Skin of body (tissue), 2 donors: ENCODE results near the gene SQSTM1. TPM values are rescaled to one million over a fixed set of nuclear protein-coding genes. Genes with fewer than 3 reads are reported as not detected.
"Not testable (repeated sequence)": the region's sequence is repeated elsewhere in the genome, so short reads cannot be mapped to it uniquely, and the experiment has no call there.

Experiments
- DNase-seq: peaks from one replicate; lab custom pipeline; 2025; lab: John Stamatoyannopoulos, UW
- total RNA-seq: library from RNA; depleted of rRNA; stranded (reverse); fragments of >200 nt; gene quantifications from one replicate; pipeline ENCODE4 v1.2.3, GENCODE V29; 2014

SQSTM1 gene
- total RNA-seq, 1 donor from 2014 or later: 90.7 TPM

- DNase-seq: no peak
These were observed 33.7 kb downstream of the SQSTM1 start for GRCh38 chr5:179854356-179854755.

- no peak for DNase-seq
These were observed 37.5 kb downstream of the SQSTM1 start for GRCh38 chr5:179858241-179858585.

- peak; percentile 90 for DNase-seq
These were observed 38.1 kb downstream of the SQSTM1 start, which contains the start of gene MRNIP for GRCh38 chr5:179858586-179859427. MRNIP (minus strand) TSS chr5:179858817; CDS start chr5:179858796, 21 bp downstream.

GRCh38 chr5:179860301-179860700, 39.6 kb downstream of the SQSTM1 start:
- no peak for DNase-seq

- no peak for DNase-seq
These were observed 41.6 kb downstream of the SQSTM1 start for GRCh38 chr5:179862296-179862695.

- no peak for DNase-seq
These were observed 42.2 kb downstream of the SQSTM1 start for GRCh38 chr5:179862891-179863290.

GRCh38 chr5:179863449-179864085, 42.9 kb downstream of the SQSTM1 start:
- DNase-seq: no peak

- no peak for DNase-seq
These were observed 44.0 kb downstream of the SQSTM1 start for GRCh38 chr5:179864686-179865085.

GRCh38 chr5:179865491-179866240, 45.0 kb downstream of the SQSTM1 start:
- DNase-seq: no peak

GRCh38 chr5:179866241-179867078, 45.8 kb downstream of the SQSTM1 start:
- DNase-seq: no peak

- no peak for DNase-seq
These were observed 46.4 kb downstream of the SQSTM1 start for GRCh38 chr5:179867079-179867465.

GRCh38 chr5:179867476-179867875, 46.8 kb downstream of the SQSTM1 start:
- DNase-seq: no peak

GRCh38 chr5:179868541-179868940, 47.8 kb downstream of the SQSTM1 start:
- DNase-seq: no peak

- no peak for DNase-seq
These were observed 48.4 kb downstream of the SQSTM1 start for GRCh38 chr5:179869101-179869500.

GRCh38 chr5:179869641-179870402, 49.1 kb downstream of the SQSTM1 start:
- no peak for DNase-seq

- DNase-seq: no peak
These were observed 49.7 kb downstream of the SQSTM1 start for GRCh38 chr5:179870403-179870903.

- DNase-seq: no peak
These were observed 50.2 kb downstream of the SQSTM1 start for GRCh38 chr5:179870952-179871351.

- DNase-seq: not testable (repeated sequence)
These were observed 50.8 kb downstream of the SQSTM1 start for GRCh38 chr5:179871533-179871932.

- no peak for DNase-seq
These were observed 51.5 kb downstream of the SQSTM1 start for GRCh38 chr5:179872055-179872827.
